Tibial nerve (tissue), 4 donors: Measurements from ENCODE around the gene ARID3C. TPM values are rescaled to one million over a fixed set of nuclear protein-coding genes. Genes with fewer than 3 reads are reported as not detected.
A peak's percentile ranks its signal among the peaks of the same experiment; 100 is the strongest.

ENCODE experiments used
- DNase-seq, 2 donors: peaks; one replicate each; pipeline ENCODE4 v3.0.0-alpha.2; 2019; ENCODE audit warnings: low spot score in 2 of 2
- H3K27ac ChIP-seq, 4 donors: fragments of 200-600 bp; sonication (generic) in 3 of 4; one replicate each; pipeline ENCODE4 v1.5.1; 2017 to 2019; ENCODE audit warnings: mild to moderate bottlenecking in 1 of 4
- H3K27me3 ChIP-seq, 2 donors: fragments of 200-600 bp; sonication (generic) in 1 of 2; one replicate each; pipeline versions ENCODE4 v1.5.1 to v1.6.0; 2017 to 2019
- H3K36me3 ChIP-seq, 3 donors: fragments of 200-600 bp; sonication (generic); one replicate each; pipeline ENCODE4 v1.5.1; 2018 to 2019
- H3K4me1 ChIP-seq, 4 donors: fragments of 200-600 bp; sonication (generic) in 3 of 4; one replicate each; pipeline ENCODE4 v1.5.1; 2017 to 2019
- H3K4me3 ChIP-seq, 4 donors: fragments of 200-600 bp; sonication (generic) in 3 of 4; one replicate each; pipeline ENCODE4 v1.5.1; 2017 to 2019; ENCODE audit warnings: mild to moderate bottlenecking in 1 of 4, moderate library complexity in 1 of 4
- H3K9me3 ChIP-seq, 4 donors: fragments of 200-600 bp; sonication (generic) in 3 of 4; one replicate each; pipeline ENCODE4 v1.5.1; 2017 to 2019
- CTCF ChIP-seq, 5 experiments: fragments of 200-600 bp in 3 of 5; fragments of 450-650 bp in 2 of 5; sonication (generic) in 3 of 5; IDR thresholded peaks; one replicate each; pipeline ENCODE4 v1.5.1; 2016 to 2019; ENCODE audit warnings: antibody characterized with exemption in 5 of 5, mild to moderate bottlenecking in 3 of 5, moderate library complexity in 2 of 5
- EP300 ChIP-seq, 2 donors: sonication (generic); formaldehyde crosslinking; IDR thresholded peaks; one replicate each; pipeline ENCODE4 v1.6.1; 2017; ENCODE audit warnings: antibody characterized with exemption in 2 of 2, mild to moderate bottlenecking in 1 of 2
- POLR2A ChIP-seq, 2 donors: fragments of 450-650 bp; IDR thresholded peaks; one replicate each; pipeline ENCODE4 v1.6.1; 2017; ENCODE audit warnings: antibody characterized with exemption in 2 of 2, mild to moderate bottlenecking in 2 of 2, moderate library complexity in 2 of 2
- WGBS, 2 donors: methylation state at CpG; one replicate each; pipeline ENCODE4 v1.1.5; 2018; 5-methylcytosine and 5-hydroxymethylcytosine counted together
- total RNA-seq, 4 donors: library from RNA; depleted of rRNA; stranded (reverse); fragments of >200 nt; gene quantifications; one replicate each; pipeline ENCODE4 v1.1.0, GENCODE V29; 2016

The ARID3C gene
- total RNA-seq, 4 donors from 2014 or later = 0.30 to 2.1 (median 1.3) TPM

GRCh38 chr9:34663303-34663605, 34.4 kb upstream of the ARID3C start:
- no peak for DNase-seq
- Histone ChIP-seq H3K27ac (peak overlapping the region in 3 of 4 donors; percentile 40 to 100 (median 99)), H3K36me3 (peaks cover 0 to 46% (median 0%) of the 10 kb centered on the region in 3 donors), H3K4me3 (no peak overlapping the region), H3K9me3 (no peaks in the 10 kb centered on the region), H3K27me3 (no peaks in the 10 kb centered on the region), H3K4me1 (peaks cover 0 to 30% (median 7%) of the 10 kb centered on the region in 4 donors)
- no peak for TF ChIP-seq EP300 (IDR thresholded peaks at IDR 0.05)
- TF ChIP-seq CTCF (IDR thresholded peaks at IDR 0.05) = no peak
- TF ChIP-seq POLR2A (IDR thresholded peaks at IDR 0.05) = no peak

- no peaks in the 10 kb centered on the region for H3K9me3 ChIP-seq
- peaks cover 0 to 41% (median 0%) of the 10 kb centered on the region in 3 donors for H3K36me3 ChIP-seq
- peak within 1 kb of the TSS in 3 of 4 donors; percentile 40 to 100 (median 99) for H3K27ac ChIP-seq
- DNase-seq = no peak
- WGBS, 2 donors = 74 to 87% methylated on average over 4 of the region's 4 CpGs
- H3K27me3 ChIP-seq = no peaks in the 10 kb centered on the region
- no peak within 1 kb of the TSS for H3K4me3 ChIP-seq
- TF ChIP-seq POLR2A (IDR thresholded peaks at IDR 0.05) (no peak), CTCF (IDR thresholded peaks at IDR 0.05) (no peak), EP300 (IDR thresholded peaks at IDR 0.05) (no peak)
- H3K4me1 ChIP-seq = peaks cover 0 to 30% (median 7%) of the 10 kb centered on the region in 4 donors
Observed at GRCh38 chr9:34662526-34663302, 33.8 kb upstream of the ARID3C start, which contains the start of gene CCL27. Gene CCL27 (minus strand): TSS chr9:34662657. CDS start chr9:34662633, 24 bp downstream.

GRCh38 chr9:34659592-34660253, 30.9 kb upstream of the ARID3C start:
- DNase-seq = no peak
- 90 to 94% methylated on average over 8 of the region's 8 CpGs for WGBS, 2 donors
- peaks cover 0 to 25% (median 9%) of the 10 kb centered on the region in 4 donors for H3K4me1 ChIP-seq
- H3K4me3 ChIP-seq = no peak overlapping the region
- H3K27ac ChIP-seq = no peak overlapping the region
- H3K27me3 ChIP-seq = no peaks in the 10 kb centered on the region
- H3K36me3 ChIP-seq = peaks cover 0 to 38% (median 0%) of the 10 kb centered on the region in 3 donors
- H3K9me3 ChIP-seq = no peaks in the 10 kb centered on the region
- TF ChIP-seq EP300 (IDR thresholded peaks at IDR 0.05) (no peak), POLR2A (IDR thresholded peaks at IDR 0.05) (no peak), CTCF (IDR thresholded peaks at IDR 0.05) (no peak)

- Histone ChIP-seq H3K36me3 (peaks cover 0 to 38% (median 0%) of the 10 kb centered on the region in 3 donors), H3K9me3 (no peaks in the 10 kb centered on the region), H3K27me3 (no peaks in the 10 kb centered on the region), H3K4me3 (no peak overlapping the region), H3K27ac (no peak overlapping the region), H3K4me1 (peaks cover 0 to 25% (median 20%) of the 10 kb centered on the region in 4 donors)
- WGBS, 2 donors = 86 to 87% methylated on average over 7 to 14 of the region's 14 CpGs
- no peak for DNase-seq
- no peak for TF ChIP-seq CTCF (IDR thresholded peaks at IDR 0.05)
- no peak for TF ChIP-seq POLR2A (IDR thresholded peaks at IDR 0.05)
Observed at GRCh38 chr9:34658461-34658860, 29.6 kb upstream of the ARID3C start.

- WGBS, 2 donors = 94% methylated on average over 5 of the region's 5 CpGs
Observed at GRCh38 chr9:34656992-34657391, 28.1 kb upstream of the ARID3C start.

More at GRCh38 chr9:34656992-34657391, 28.1 kb upstream of the ARID3C start:
- no peak for TF ChIP-seq EP300 (IDR thresholded peaks at IDR 0.05)
- peaks cover 0 to 37% (median 34%) of the 10 kb centered on the region in 4 donors for H3K4me1 ChIP-seq
- H3K4me3 ChIP-seq = no peak overlapping the region
- H3K9me3 ChIP-seq = no peaks in the 10 kb centered on the region
- H3K27ac ChIP-seq = no peak overlapping the region
- H3K27me3 ChIP-seq = no peaks in the 10 kb centered on the region
- H3K36me3 ChIP-seq = peaks cover 0 to 29% (median 0%) of the 10 kb centered on the region in 3 donors
- no peak for DNase-seq
